HepG2 (cell line): ENCODE results near the gene PCGF6. TPM values are rescaled to one million over a fixed set of nuclear protein-coding genes. Genes with fewer than 3 reads are reported as not detected.

ENCODE experiments used
- ATAC-seq: fragments of 200-7000 bp; cut with Tn5 transposase; 3 replicates; pipeline ENCODE4 v1.9.1; 2020; ENCODE audit warnings: mild to moderate bottlenecking, moderate library complexity
- Bru-seq: library from RNA; stranded (reverse); fragments of 400-500 nt; gene quantifications from one replicate; lab custom pipeline; 2021; lab: Mats Ljungman, UMichigan
- BruChase-seq, 2 experiments: library from RNA; stranded (reverse); fragments of 400-500 nt; gene quantifications; one replicate each; lab custom pipeline; 2021; lab: Mats Ljungman, UMichigan
- BruUV-seq: library from RNA; stranded (reverse); fragments of 400-500 nt; replicated peaks from 2 replicates; lab custom pipeline; 2021; lab: Mats Ljungman, UMichigan
- CTCF ChIA-PET: fragments of 300-600 bp; formaldehyde crosslinking; extraction: SDS; loops from one replicate; lab custom pipeline; 2021; ENCODE audit warnings: low total read pairs, inconsistent platforms, low intra/inter-chr PET ratio; lab: Yijun Ruan, JAX
- POLR2A ChIA-PET: fragments of 350-600 bp; sonication (Branson Sonifier 250); formaldehyde crosslinking; loops from one replicate; lab custom pipeline; 2020; ENCODE audit warnings: antibody characterized with exemption, inconsistent platforms; lab: Yijun Ruan, JAX
- DNase-seq: peaks from one replicate; pipeline ENCODE4 v3.0.0-alpha.2; 2015; ENCODE audit warnings: low spot score
- FAIRE-seq: peaks from 3 replicates; lab custom pipeline; 2011; peaks lifted over from hg19 to GRCh38; lab: Jason Lieb, UNC
- H2AFZ ChIP-seq: one replicate; pipeline ENCODE4 v1.6.1; 2011; ENCODE audit warnings: low read length, inconsistent platforms
- H3K27ac ChIP-seq: fragments of 300-600 bp; 3 replicates; pipeline ENCODE4 v1.8.0; 2011; ENCODE audit warnings: mixed run types, mild to moderate bottlenecking, mixed read lengths, low read length, inconsistent platforms; ENCODE audit not compliant: insufficient read depth; ENCODE audit errors: extremely low read length
- H3K27me3 ChIP-seq, 2 experiments: fragments of 200-600 bp in 1 of 2; 2 replicates in 1 of 2; 3 replicates in 1 of 2; pipeline versions ENCODE4 v1.6.0 to v1.8.0; 2011; ENCODE audit warnings: low read length in 2 of 2, mild to moderate bottlenecking in 2 of 2, moderate library complexity in 2 of 2, inconsistent platforms in 1 of 2; ENCODE audit not compliant: insufficient read depth in 2 of 2, control insufficient read depth in 1 of 2
- H3K36me3 ChIP-seq, 2 experiments: fragments of 200-600 bp in 1 of 2; replicated peaks in 1 of 2; 2 replicates in 1 of 2; 3 replicates in 1 of 2; pipeline versions ENCODE4 v1.5.1 to v1.8.0; 2011; ENCODE audit warnings: low read length in 2 of 2, inconsistent platforms in 1 of 2; ENCODE audit not compliant: insufficient read depth in 2 of 2, control insufficient read depth in 1 of 2
- H3K4me1 ChIP-seq: 2 replicates; pipeline ENCODE4 v1.5.1; 2012; ENCODE audit warnings: low read length, inconsistent platforms; ENCODE audit not compliant: insufficient read depth
- H3K4me2 ChIP-seq: 2 replicates; pipeline ENCODE4 v1.6.0; 2011; ENCODE audit warnings: low read depth, low read length, inconsistent platforms
- H3K4me3 ChIP-seq, 3 experiments: fragments of 200-600 bp in 1 of 3; sonication (generic), shearing (Covaris generic) in 1 of 3; replicated peaks in 1 of 3; 2 replicates each; pipeline ENCODE4 v1.5.1; 2011 to 2016; ENCODE audit warnings: low read length in 3 of 3, inconsistent platforms in 2 of 3, low read depth in 2 of 3, mild to moderate bottlenecking in 2 of 3, control low read depth in 1 of 3, mixed read lengths in 1 of 3; ENCODE audit not compliant: insufficient read depth in 1 of 3
- H3K79me2 ChIP-seq: one replicate; pipeline ENCODE4 v1.6.1; 2011; ENCODE audit warnings: low read length, inconsistent platforms; ENCODE audit not compliant: insufficient read depth
- H3K9ac ChIP-seq: 2 replicates; pipeline ENCODE4 v1.6.0; 2011; ENCODE audit warnings: mild to moderate bottlenecking, low read depth, low read length, inconsistent platforms; ENCODE audit not compliant: insufficient read depth
- H3K9me3 ChIP-seq: 2 replicates; pipeline ENCODE4 v1.5.1; 2012; ENCODE audit warnings: mild to moderate bottlenecking, low read length
- H4K20me1 ChIP-seq: 2 replicates; pipeline ENCODE4 v1.6.0; 2011; ENCODE audit warnings: inconsistent platforms, mild to moderate bottlenecking, low read length, moderate library complexity; ENCODE audit not compliant: insufficient read depth
- ATF1 ChIP-seq: IDR thresholded peaks from 2 replicates; pipeline ENCODE4 v1.6.1; 2016; ENCODE audit warnings: mild to moderate bottlenecking, control low read depth
- CREM ChIP-seq, 2 experiments: sonication (generic) in 1 of 2; formaldehyde crosslinking in 1 of 2; IDR thresholded peaks; 2 replicates each; pipeline versions ENCODE4 v1.4.0 to v1.6.1; 2016 to 2020; ENCODE audit warnings: antibody characterized with exemption in 1 of 2, mild to moderate bottlenecking in 1 of 2, missing genetic modification reagents in 1 of 2
- GATAD2A ChIP-seq: IDR thresholded peaks from 2 replicates; pipeline ENCODE4 v1.6.1; 2016
- HNRNPLL ChIP-seq: fragments of 200-400 bp; formaldehyde crosslinking; IDR thresholded peaks from 2 replicates; pipeline ENCODE4 v1.6.1; 2017; ENCODE audit warnings: mild to moderate bottlenecking, low read depth, low read length; ENCODE audit not compliant: poor library complexity, severe bottlenecking
- LBX2 ChIP-seq: sonication (generic); formaldehyde crosslinking; IDR thresholded peaks from 2 replicates; pipeline ENCODE4 v1.5.0; 2020; ENCODE audit warnings: missing genetic modification reagents, mild to moderate bottlenecking, borderline replicate concordance
- MEIS1 ChIP-seq: sonication (generic); formaldehyde crosslinking; IDR thresholded peaks from 2 replicates; pipeline ENCODE4 v1.9.0; 2021; ENCODE audit warnings: mild to moderate bottlenecking, missing genetic modification reagents, moderate library complexity, borderline replicate concordance
- PPARG ChIP-seq: conservative IDR thresholded peaks from 2 replicates; pipeline ENCODE4 v1.6.1; 2016; ENCODE audit warnings: missing biosample characterization, missing genetic modification reagents
- SMC3 ChIP-seq: IDR thresholded peaks from 2 replicates; pipeline ENCODE4 v1.6.1; 2011; ENCODE audit warnings: low read length, improper control_type of control experiment
- THAP8 ChIP-seq: sonication (generic); formaldehyde crosslinking; IDR thresholded peaks from 2 replicates; pipeline ENCODE4 v1.5.1; 2020; ENCODE audit warnings: missing genetic modification reagents, mild to moderate bottlenecking, borderline replicate concordance
- TP53 ChIP-seq: sonication (generic); formaldehyde crosslinking; conservative IDR thresholded peaks from 2 replicates; pipeline ENCODE4 v1.4.0; 2020; ENCODE audit warnings: missing genetic modification reagents
- U2AF1 ChIP-seq: fragments of 200-400 bp; formaldehyde crosslinking; optimal IDR thresholded peaks from 2 replicates; pipeline ENCODE3; 2017; ENCODE audit warnings: mild to moderate bottlenecking, low read depth, low read length
- ZBTB1 ChIP-seq: sonication (generic); formaldehyde crosslinking; IDR thresholded peaks from 2 replicates; pipeline ENCODE4 v1.4.0; 2020; ENCODE audit warnings: missing genetic modification reagents, borderline replicate concordance
- ZBTB14 ChIP-seq: sonication (generic); formaldehyde crosslinking; IDR thresholded peaks from 2 replicates; pipeline ENCODE4 v1.4.0; 2020; ENCODE audit warnings: missing genetic modification reagents
- ZNF724P ChIP-seq: sonication (generic); formaldehyde crosslinking; IDR thresholded peaks from 2 replicates; pipeline ENCODE4 v1.8.0; 2022; ENCODE audit warnings: missing genetic modification reagents, borderline replicate concordance
- ZSCAN30 ChIP-seq: sonication (generic); formaldehyde crosslinking; IDR thresholded peaks from 2 replicates; pipeline ENCODE4 v1.5.0; 2020; ENCODE audit warnings: mild to moderate bottlenecking, missing genetic modification reagents
- WGBS: methylation state at CpG from one replicate; pipeline ENCODE4 v1.1.6; 2017; ENCODE audit warnings: low lambda C conversion rate; 5-methylcytosine and 5-hydroxymethylcytosine counted together
- in situ Hi-C: cut with HindIII; loops from 2 replicates; pipeline ENCODE4 v1.10.0; 2017; ENCODE audit warnings: low pct_unique_long_range_greater_than_20kb; ENCODE audit not compliant: extremely low pct_ligation_motif_present
- intact Hi-C: fragments of 100-400 bp; cut with micrococcal nuclease; formaldehyde crosslinking; loops from one replicate; pipeline ENCODE4 v1.10.0; 2022; ENCODE audit not compliant: unreplicated experiment
- long read RNA-seq, 2 experiments: library from RNA in 1 of 2; library from polyadenylated mRNA in 1 of 2; stranded (forward) in 1 of 2; unstranded in 1 of 2; transcript quantifications; one replicate each; pipeline ENCODE4 v2.0.0, GENCODE V29; 2019 to 2022
- polyA minus RNA-seq, 3 experiments: library from RNA; depleted of rRNA, polyadenylated mRNA; stranded (reverse); fragments of >200 nt; gene quantifications; 2 replicates each; pipeline ENCODE4 v1.2.3, GENCODE V29; 2011; ENCODE audit warnings: low replicate concordance in 1 of 3
- polyA plus RNA-seq, 8 experiments: library from polyadenylated mRNA; depleted of rRNA in 3 of 8; stranded (reverse) in 7 of 8; unstranded in 1 of 8; fragments of >200 nt; fragmentation: Illumina TruSeq in 4 of 8; extraction: Trizol in 4 of 8; gene quantifications; 2 replicates each; pipeline versions ENCODE4 v1.2.1 to v1.2.3, GENCODE V29; 2011 to 2016; ENCODE audit warnings: low read depth in 4 of 8, missing spikeins in 1 of 8, mixed read lengths in 1 of 8; ENCODE audit not compliant: insufficient read depth in 1 of 8
- total RNA-seq, 5 experiments: library from RNA; depleted of rRNA; stranded (reverse); fragments of >200 nt; fragmentation: Illumina TruSeq; extraction: Trizol; gene quantifications; 2 replicates each; pipeline ENCODE4 v1.2.3, GENCODE V29; 2016; ENCODE audit warnings: low read depth in 1 of 5

PCGF6 gene
- total RNA-seq (2016; rRNA removed; fragmentation: Illumina TruSeq; extraction: Trizol) (19.4 and 24.7 TPM in 2 replicates), polyA plus RNA-seq (2011; rRNA removed) (4.5 and 5.2 TPM in 2 replicates), polyA minus RNA-seq (2011; rRNA and poly(A)+ RNA removed; ENCODE audit: low replicate concordance) (1.9 and 6.4 TPM in 2 replicates), Bru-seq, nascent RNA (percentile 62 among the genes with signal in this experiment), BruChase-seq, experiment 1, labeled RNA remaining after a 6-hour chase (percentile 65 among the genes with signal in this experiment), BruChase-seq, experiment 2, labeled RNA remaining after a 2-hour chase (percentile 63 among the genes with signal in this experiment)
- total RNA-seq (2016; cell fraction: cytosol; rRNA removed; fragmentation: Illumina TruSeq; extraction: Trizol; ENCODE audit: low read depth): 5.7 and 6.2 TPM in 2 replicates
- total RNA-seq (2016; cell fraction: insoluble cytoplasmic fraction; rRNA removed; fragmentation: Illumina TruSeq; extraction: Trizol): 19.8 and 24.3 TPM in 2 replicates
- total RNA-seq (2016; cell fraction: membrane; rRNA removed; fragmentation: Illumina TruSeq; extraction: Trizol): 9.7 and 9.9 TPM in 2 replicates
- total RNA-seq (2016; cell fraction: nucleus; rRNA removed; fragmentation: Illumina TruSeq; extraction: Trizol): 11.8 and 13.2 TPM in 2 replicates
- 2.2 and 3.7 TPM in 2 replicates for polyA plus RNA-seq (2011; cell fraction: cytosol; rRNA removed)
- polyA plus RNA-seq (2011; cell fraction: nucleus; rRNA removed): 2.1 and 2.3 TPM in 2 replicates
- polyA plus RNA-seq (2012): 5.9 and 9.4 TPM in 2 replicates
- 2.9 and 3.1 TPM in 2 replicates for polyA plus RNA-seq (2016; cell fraction: cytosol; fragmentation: Illumina TruSeq; extraction: Trizol; ENCODE audit: low read depth)
- 20.9 and 24.5 TPM in 2 replicates for polyA plus RNA-seq (2016; cell fraction: insoluble cytoplasmic fraction; fragmentation: Illumina TruSeq; extraction: Trizol; ENCODE audit: low read depth)
- polyA plus RNA-seq (2016; cell fraction: membrane; fragmentation: Illumina TruSeq; extraction: Trizol; ENCODE audit: low read depth): 6.6 and 7.2 TPM in 2 replicates
- polyA plus RNA-seq (2016; cell fraction: nucleus; fragmentation: Illumina TruSeq; extraction: Trizol; ENCODE audit: insufficient read depth, low read depth): 13.5 and 14.1 TPM in 2 replicates
- polyA minus RNA-seq (2011; cell fraction: cytosol; rRNA and poly(A)+ RNA removed): 3.4 and 3.9 TPM in 2 replicates
- 7.9 and 9.8 TPM in 2 replicates for polyA minus RNA-seq (2011; cell fraction: nucleus; rRNA and poly(A)+ RNA removed)
- long read RNA-seq, experiment 1, transcript PCGF6-202 (10 exons, 2,230 nt): major isoform, 7 of 12 reads
- long read RNA-seq, experiment 1, partial matches to known transcripts: 3 of 12 reads
- long read RNA-seq, experiment 1, other reads (novel, unspliced or antisense): 2 of 12 reads
- long read RNA-seq, experiment 2, partial matches to known transcripts: 0 of 9 reads
- long read RNA-seq, experiment 2, other reads (novel, unspliced or antisense): 6 of 9 reads

- H4K20me1 ChIP-seq: no peaks in the 10 kb centered on the region
- FAIRE-seq (no peak), DNase-seq (peak; percentile 76), ATAC-seq (peak; percentile 96)
- H3K79me2 ChIP-seq: peaks cover 10% of the 10 kb centered on the region
- H3K9ac ChIP-seq: peak within 1 kb of the TSS; percentile 90
- no peaks in the 10 kb centered on the region for H3K27me3 ChIP-seq
- H3K4me2 ChIP-seq: peak within 1 kb of the TSS; percentile 95
- ChIA-PET CTCF (no interaction called here), POLR2A (interaction anchor here (0.6 to 2.1 kb wide), 4 partner anchors 14 to 607 kb away, joined by 3 to 18 read pairs (median 4); partner anchors contain the start of genes ATP5MK, PDCD11, TAF5 and WBP1L)
- intact Hi-C loops (no loop called here), in situ Hi-C loops (no loop called here)
- H3K4me3 ChIP-seq: peak within 1 kb of the TSS; percentile 78 to 85 (median 80)
- peaks cover 2 to 14% of the 10 kb centered on the region in 2 experiments; a peak in 2 of 5 replicates for H3K36me3 ChIP-seq
- H3K4me1 ChIP-seq: peaks cover 32% of the 10 kb centered on the region
- WGBS: 2% methylated on average over 41 of the region's 82 CpGs
- H2AFZ ChIP-seq: peak within 1 kb of the TSS; percentile 99
- no peaks in the 10 kb centered on the region for H3K9me3 ChIP-seq
- H3K27ac ChIP-seq: peak within 1 kb of the TSS; percentile 82
- TSS peak; percentile 55 for BruUV-seq
- TF ChIP-seq GATAD2A (CRISPR knock-in tag) (no peak), TP53 (CRISPR knock-in tag) (no peak), LBX2 (CRISPR knock-in tag) (peak; percentile 53; the same call in 1 of the 2 replicates), PPARG (no peak), ZBTB1 (CRISPR knock-in tag) (no peak), THAP8 (CRISPR knock-in tag) (no peak), SMC3 (no peak), MEIS1 (CRISPR knock-in tag) (no peak), U2AF1 (peak; percentile 59), ATF1 (no peak), ZBTB14 (no peak), CREM (IDR thresholded peaks at IDR 0.05) (no peak), CREM (CRISPR knock-in tag; IDR thresholded peaks at IDR 0.05) (no peak), ZSCAN30 (CRISPR knock-in tag) (no peak), HNRNPLL (peak; percentile 78), ZNF724P (no peak)
Observed at GRCh38 chr10:103350517-103351260, at the start of gene PCGF6. TSS of gene PCGF6 (minus strand) at chr10:103351140. CDS start at chr10:103351066, 74 bp downstream.
